NCI-H1417 treated with DMSO at 0.1 percent for 48 hours (cell line): Measurements from ENCODE around the gene PIM3.
"Not testable (repeated sequence)": the region's sequence is repeated elsewhere in the genome, so short reads cannot be mapped to it uniquely, and the experiment has no call there.

Experiments
- DNase-seq: peaks from one replicate; lab custom pipeline; 2025; lab: John Stamatoyannopoulos, UW

The PIM3 gene

DNA sequence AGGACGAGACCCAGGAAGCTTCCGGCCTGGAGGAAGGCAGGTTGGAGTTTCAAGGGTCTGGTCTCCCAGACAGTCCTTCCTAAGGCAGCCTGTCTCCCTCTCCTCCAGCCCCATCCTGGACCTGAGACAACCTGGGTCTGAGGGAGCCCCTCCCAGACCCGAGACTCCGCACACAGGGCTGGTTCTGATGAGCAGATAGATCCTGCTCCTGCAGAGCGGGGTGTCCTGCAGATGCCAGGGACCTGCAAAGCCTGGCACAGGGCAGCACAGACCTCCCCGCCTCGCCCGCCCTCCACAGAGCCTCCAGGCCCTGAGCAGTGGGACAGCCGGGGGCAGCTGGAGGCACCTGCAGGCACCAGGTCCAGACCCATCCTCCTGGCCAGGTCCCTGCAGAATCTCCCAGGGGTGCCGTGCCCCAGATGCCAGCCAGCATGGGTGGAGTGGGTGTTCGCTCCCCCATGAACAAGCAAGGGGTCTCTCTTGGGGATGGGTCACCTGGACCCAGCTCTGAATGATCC, 7.8 kb downstream of the PIM3 start:
- DNase-seq = no peak

DNA sequence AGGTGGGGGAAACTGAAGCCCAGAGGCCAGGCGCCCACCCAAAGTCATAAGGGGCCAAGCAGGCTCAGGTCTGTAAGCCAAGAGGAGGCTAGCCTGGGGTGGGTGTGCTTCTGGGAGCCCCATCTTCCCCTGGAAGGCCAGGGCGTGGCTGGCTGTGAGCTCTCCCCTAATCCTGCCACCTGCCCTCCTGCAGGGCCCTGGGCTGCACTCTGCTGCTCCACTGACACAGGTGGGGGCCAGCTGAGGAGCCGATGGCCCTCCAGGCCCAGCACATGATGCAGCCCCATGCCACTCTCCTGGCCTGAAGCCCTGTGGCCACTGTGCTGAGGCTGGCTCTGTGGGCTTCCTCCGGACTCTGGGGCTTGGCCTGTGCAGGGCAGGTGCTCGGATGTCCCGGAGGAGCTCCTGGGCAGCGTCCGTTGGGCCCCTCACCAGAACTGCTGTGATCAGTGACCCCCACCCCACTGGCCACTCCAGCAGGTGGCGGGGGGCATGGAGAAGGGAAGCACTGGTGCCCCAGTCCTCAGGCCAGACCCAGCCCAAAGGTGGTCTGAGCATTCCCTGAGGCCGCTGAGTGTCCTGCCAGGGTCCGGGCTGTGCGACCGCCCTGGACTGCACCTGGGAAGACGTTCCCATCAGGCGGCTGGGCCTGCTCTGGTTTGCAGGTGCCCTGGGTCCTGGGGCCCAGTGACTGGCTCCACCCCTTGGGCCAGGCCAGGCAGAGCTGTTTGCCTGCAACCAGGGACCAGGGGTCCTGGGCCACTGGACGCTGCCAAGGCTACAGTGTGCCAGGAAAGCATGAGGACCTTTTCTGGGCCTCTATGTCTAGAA, 8.5 kb downstream of the PIM3 start:
- DNase-seq = no peak

- no peak for DNase-seq
These were observed 9.4 kb downstream of the PIM3 start for GRCh38 chr22:49969751-49970527.

DNA sequence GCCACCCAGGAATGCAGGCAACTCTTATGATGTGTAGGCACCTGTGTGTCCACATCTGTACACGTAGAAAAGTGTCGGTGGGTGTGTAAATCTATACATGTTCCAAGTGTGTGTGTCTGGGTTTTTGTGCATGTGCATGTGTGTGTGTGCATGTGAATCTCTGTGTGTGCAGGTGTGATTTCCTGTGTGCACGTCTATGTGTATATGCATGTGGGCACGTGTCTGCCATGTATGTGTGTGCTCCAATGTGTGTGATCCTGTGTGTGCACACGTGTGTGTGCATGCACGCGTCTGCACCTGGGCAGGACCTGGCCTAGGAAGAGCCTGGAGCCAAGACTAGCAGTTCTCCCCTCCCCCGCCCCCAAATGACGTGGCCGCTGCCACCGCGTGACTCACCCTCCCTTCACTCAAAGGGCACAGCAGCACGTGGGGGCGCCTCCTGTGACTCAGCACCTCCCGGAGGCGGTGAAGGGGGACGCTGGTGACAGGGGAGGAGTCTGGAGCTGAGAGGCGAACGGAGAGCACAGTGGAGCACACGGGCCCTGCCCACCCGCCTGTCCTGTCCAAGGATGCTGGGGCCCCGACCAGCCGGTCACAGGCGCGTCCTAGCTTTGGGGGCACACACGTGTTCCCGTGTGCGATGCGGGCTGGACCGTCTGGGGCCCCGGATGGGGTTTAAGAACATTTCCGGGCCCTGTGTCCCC, 10.1 kb downstream of the PIM3 start:
- peak; percentile 41 for DNase-seq

DNA sequence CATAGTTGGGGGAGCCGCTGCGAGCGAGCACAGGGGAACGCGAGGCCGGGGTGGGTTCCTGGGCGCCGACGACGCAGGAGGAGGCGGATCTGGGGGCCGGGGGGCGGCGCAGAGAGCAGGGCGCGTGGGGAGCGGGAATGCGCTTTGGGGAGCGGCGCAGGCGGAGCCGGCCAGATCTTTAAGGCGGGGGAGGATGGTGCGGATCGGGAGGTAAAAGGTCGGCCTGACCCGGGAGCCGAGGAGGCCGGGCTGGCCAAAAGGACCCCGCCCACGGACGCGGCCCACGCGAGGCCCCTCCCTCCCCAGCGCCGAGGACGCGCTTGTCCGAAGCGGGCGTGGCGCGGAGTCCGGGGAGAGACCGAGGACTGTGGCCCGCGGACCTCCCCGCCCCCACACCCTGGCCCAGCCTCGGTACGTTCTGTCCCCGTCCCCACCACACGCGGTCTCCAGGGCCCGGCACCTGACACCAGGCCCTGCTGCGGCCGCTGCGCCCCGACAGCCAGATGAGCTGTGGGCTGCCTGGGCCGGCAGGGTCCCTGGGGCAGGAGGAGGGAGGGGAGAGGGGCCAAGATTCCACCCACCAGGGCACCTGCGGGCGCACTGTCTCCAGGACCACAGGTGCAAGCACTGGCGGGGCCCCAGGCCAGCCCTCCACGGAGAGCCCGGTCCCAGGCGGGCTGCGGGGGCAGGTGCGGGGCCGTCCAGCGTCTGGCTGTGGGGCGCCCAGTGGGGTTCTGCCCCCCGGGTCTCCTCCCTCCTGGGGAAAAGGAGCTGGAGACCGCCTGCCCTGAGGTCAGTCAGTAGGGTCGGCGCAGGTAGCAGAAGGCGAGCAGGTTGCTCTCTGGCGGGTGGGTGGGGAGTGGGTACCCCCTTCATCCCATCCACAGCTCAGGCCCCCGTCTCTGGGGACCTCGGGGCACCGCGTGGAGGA, 10.9 kb downstream of the PIM3 start:
- DNase-seq = no peak

DNA sequence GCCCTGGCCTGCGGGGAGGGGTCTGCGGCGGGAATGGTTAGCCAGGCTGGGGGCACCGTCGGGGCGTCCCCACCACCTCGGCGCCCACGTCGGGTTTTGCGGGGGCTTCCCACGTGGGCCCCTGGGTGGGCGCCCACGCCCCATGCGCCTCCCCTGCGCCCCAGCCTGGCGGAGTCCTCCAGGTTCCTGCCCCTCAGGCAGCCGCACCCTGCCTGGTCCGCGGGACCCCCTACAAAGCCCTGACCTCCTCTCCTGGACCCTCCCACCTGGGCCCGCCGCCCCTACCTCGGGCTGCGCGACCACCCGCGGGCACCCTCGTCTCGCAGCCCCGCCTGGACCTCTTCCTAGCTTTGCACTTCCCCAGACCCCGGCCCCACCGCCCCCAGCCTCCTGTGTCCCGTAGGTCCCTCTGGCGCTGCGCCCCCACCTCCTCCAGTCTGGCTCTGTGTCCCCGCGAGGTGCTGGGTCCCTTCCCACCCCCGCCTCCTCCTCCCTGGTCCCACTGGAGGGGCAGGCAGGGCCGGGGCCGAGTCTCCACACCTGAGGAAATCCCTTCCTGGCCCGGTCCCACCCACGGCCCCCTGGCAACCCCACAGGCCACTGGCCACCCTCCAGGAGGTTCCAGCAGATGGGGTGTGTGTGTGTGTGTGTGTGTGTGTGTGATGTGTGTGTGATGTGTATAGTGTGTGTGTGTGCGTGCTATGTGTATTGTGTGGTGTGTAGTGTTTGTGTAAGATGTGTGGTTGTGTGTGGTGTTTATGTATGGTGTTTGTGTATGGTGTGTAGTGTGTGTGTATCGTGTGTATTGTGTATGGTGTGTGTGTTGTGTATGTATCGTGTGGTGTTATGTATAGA, 11.8 kb downstream of the PIM3 start:
- DNase-seq = no peak

DNA sequence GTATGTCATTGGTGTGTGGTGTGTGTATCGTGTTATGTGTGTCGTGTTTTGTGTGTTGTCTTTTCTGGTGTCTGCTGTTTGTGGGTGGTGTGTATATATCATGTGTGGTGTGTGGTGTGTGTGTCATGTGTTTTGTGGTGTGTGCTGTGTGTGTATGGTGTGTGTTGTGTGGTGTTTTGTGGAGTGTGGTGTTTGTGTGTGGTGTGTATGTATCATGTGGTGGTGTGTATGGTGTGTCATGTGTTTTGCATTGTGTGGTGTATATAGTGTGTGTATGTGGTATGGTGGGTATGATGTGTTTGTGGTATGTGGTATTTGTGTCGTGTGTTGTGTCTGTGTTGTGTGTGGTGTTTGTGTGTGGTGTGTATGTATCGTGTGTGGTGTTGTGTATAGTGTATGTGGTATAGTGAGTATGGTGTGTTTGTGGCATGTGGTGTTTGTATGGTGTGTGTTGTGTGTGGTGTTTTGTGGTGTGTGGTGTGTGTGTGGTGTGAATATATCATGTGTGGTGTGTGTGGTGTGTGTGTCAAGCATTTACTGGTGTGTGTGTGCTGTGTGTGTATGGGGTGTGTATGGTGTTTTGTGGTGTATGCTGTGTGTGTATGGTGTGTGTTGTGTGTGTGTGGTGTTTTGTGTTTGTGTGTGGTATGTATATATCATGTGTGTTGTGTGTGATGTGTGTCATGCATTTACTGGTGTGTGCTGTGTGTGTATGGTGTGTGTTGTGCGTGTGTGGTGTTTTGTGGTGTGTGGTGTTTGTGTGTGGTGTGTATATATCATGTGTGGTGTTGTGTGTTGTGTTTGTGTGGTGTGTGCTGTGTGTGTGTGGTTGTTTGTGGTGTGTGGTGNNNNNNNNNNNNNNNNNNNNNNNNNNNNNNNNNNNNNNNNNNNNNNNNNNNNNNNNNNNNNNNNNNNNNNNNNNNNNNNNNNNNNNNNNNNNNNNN, 12.7 kb downstream of the PIM3 start:
- DNase-seq = no peak

- no peak for DNase-seq
These were observed 15.2 kb downstream of the PIM3 start for GRCh38 chr22:49975543-49976389.

DNA sequence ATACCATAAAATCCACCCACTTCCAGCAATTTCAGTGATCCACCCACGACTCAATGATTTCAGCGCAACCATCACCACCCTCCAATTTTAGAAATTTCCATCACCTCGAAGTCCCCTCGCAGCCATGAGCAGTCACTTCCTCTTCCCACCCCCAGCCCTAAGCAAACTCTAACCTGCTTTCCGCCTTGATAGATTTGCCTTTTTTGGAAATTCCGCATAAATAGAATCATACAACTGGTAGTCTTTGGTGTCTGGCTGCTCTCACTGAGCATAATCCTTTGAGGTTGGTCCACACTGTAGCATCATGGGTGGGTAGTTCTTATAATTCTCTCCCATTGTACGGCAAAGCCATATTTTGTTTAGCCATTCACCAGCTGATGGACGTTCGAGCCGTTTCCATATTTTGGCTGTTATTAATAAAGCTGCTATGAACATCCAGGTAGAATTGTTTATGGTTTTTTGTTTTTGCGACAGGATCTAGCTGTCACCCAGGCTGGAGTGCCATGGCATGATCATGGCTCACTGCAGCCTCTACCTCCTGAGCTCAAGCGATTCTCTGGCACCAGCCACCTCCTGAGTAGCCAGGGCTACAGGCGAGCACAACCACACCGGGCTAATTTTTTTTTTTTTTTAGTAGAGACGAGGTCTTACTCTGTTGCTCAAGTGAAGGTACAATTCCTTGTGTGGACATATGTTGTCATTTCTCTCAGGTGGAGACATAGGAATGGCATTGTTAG, 16.0 kb downstream of the PIM3 start:
- DNase-seq = no peak

- DNase-seq = no peak
These were observed 17.0 kb downstream of the PIM3 start for GRCh38 chr22:49977578-49977977.

GRCh38 chr22:49979587-49980264, 19.2 kb downstream of the PIM3 start:
- DNase-seq = no peak

GRCh38 chr22:49981799-49982198, 21.2 kb downstream of the PIM3 start:
- not testable (repeated sequence) for DNase-seq

- no peak for DNase-seq
These were observed 22.8 kb downstream of the PIM3 start for GRCh38 chr22:49983148-49984042.

- DNase-seq = no peak
These were observed 25.8 kb downstream of the PIM3 start for GRCh38 chr22:49986325-49986724.

DNA sequence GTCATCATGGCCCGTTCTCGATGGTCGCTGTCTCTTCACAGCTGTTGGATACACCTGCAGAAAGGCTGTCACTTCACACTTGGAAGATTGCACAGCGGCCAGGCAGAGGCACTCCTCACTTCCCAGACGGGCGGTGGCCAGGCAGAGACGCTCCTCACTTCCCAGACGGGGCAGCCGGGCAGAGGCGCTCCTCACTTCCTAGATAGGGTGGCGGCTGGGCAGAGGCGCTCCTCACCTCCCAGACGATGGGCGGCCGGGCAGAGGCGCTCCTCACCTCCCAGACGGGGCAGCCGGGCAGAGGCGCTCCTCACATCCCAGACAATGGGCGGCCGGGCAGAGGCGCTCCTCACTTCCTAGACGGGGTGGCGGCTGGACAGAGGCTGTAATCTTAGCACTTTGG, 29.3 kb downstream of the PIM3 start:
- not testable (repeated sequence) for DNase-seq

GRCh38 chr22:49991167-49991566, 30.6 kb downstream of the PIM3 start:
- DNase-seq = no peak
